RWPE2 (cell line): ENCODE measurements around the gene ACER2.

Source experiments
- ATAC-seq: fragments of 200-7000 bp; cut with Tn5 transposase; 3 replicates; pipeline ENCODE4 v1.9.1; 2021; ENCODE audit warnings: low read depth
- DNase-seq: peaks from one replicate; pipeline ENCODE4 v3.0.0-alpha.2; 2020; ENCODE audit warnings: low spot score
- H3K27ac ChIP-seq: fragments of 450-650 bp; 2 replicates; pipeline ENCODE4 v1.5.1; 2017; ENCODE audit warnings: mild to moderate bottlenecking; ENCODE audit not compliant: poor library complexity, severe bottlenecking
- H3K27me3 ChIP-seq: fragments of 250-450 bp; sonication (Bioruptor Pico); 2 replicates; pipeline ENCODE4 v1.5.1; 2021; ENCODE audit warnings: mild to moderate bottlenecking, moderate library complexity; ENCODE audit not compliant: insufficient read depth, poor library complexity, severe bottlenecking
- H3K36me3 ChIP-seq: fragments of 250-450 bp; sonication (Bioruptor Pico); 2 replicates; pipeline ENCODE4 v1.5.1; 2020; ENCODE audit warnings: low read depth, mild to moderate bottlenecking, moderate library complexity
- H3K4me1 ChIP-seq: fragments of 250-450 bp; sonication (Bioruptor Pico); 2 replicates; pipeline ENCODE4 v1.5.1; 2021; ENCODE audit warnings: mild to moderate bottlenecking, moderate library complexity; ENCODE audit not compliant: insufficient read depth, poor library complexity, severe bottlenecking
- H3K4me3 ChIP-seq: fragments of 250-450 bp; sonication (Bioruptor Pico); 2 replicates; pipeline ENCODE4 v1.5.1; 2021; ENCODE audit warnings: mild to moderate bottlenecking, moderate library complexity; ENCODE audit not compliant: severe bottlenecking
- H3K9me3 ChIP-seq: fragments of 250-450 bp; sonication (Bioruptor Pico); 2 replicates; pipeline ENCODE4 v1.5.1; 2021; ENCODE audit warnings: mild to moderate bottlenecking, moderate library complexity; ENCODE audit not compliant: severe bottlenecking
- TF ChIP-seq, protein P1 (sequence below): fragments of 450-650 bp; IDR thresholded peaks from one replicate; pipeline ENCODE4 v1.5.1; 2017; ENCODE audit warnings: mild to moderate bottlenecking, moderate library complexity; ENCODE audit not compliant: poor library complexity, severe bottlenecking

ACER2 gene

DNA sequence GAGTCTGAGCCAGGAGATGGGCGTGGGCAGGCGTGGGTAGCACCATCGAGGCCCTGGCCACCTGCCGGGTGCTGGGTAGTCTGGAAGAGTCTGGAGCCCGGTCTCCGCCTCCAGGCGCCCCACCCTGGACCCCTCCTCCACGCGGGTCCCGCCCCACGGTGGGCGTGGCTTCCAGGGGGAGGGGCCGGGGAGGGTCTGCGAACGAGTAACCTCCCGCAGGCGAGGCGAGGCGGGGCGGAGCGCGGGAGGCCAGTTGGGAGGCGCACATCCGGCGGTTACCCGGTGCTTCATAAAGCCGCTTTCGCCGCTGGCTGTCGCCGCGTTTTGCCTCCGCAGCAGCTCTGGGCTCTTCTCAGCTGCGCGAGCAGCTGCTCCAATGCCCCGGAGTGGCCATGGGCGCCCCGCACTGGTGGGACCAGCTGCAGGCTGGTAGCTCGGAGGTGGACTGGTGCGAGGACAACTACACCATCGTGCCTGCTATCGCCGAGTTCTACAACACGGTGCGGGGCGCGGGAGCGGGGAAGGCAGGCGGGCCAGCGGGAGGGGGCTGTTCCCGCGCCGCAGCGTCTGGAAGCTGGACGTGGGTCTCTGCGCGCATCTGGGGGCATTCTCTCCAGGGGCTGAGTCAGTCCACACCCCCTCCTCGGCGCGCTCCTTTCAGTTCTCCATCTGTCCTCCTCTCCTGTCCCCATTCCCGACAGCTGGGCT is at the start of gene ACER2:
TSS of gene ACER2 (plus strand) at position 317 of the 708 bp plus-strand sequence. CDS start at position 393, 76 bp downstream.
- peaks cover 16% of the 10 kb centered on the region for H3K4me1 ChIP-seq
- peak within 1 kb of the TSS; percentile 49 for H3K4me3 ChIP-seq
- DNase-seq = peak; percentile 90
- no peaks in the 10 kb centered on the region for H3K27me3 ChIP-seq
- TF ChIP-seq, protein P1, sequence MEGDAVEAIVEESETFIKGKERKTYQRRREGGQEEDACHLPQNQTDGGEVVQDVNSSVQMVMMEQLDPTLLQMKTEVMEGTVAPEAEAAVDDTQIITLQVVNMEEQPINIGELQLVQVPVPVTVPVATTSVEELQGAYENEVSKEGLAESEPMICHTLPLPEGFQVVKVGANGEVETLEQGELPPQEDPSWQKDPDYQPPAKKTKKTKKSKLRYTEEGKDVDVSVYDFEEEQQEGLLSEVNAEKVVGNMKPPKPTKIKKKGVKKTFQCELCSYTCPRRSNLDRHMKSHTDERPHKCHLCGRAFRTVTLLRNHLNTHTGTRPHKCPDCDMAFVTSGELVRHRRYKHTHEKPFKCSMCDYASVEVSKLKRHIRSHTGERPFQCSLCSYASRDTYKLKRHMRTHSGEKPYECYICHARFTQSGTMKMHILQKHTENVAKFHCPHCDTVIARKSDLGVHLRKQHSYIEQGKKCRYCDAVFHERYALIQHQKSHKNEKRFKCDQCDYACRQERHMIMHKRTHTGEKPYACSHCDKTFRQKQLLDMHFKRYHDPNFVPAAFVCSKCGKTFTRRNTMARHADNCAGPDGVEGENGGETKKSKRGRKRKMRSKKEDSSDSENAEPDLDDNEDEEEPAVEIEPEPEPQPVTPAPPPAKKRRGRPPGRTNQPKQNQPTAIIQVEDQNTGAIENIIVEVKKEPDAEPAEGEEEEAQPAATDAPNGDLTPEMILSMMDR = peak; percentile 8
- no peak within 1 kb of the TSS for H3K27ac ChIP-seq
- H3K36me3 ChIP-seq = no peaks in the 10 kb centered on the region
- peak; percentile 82 for ATAC-seq
- H3K9me3 ChIP-seq = no peaks in the 10 kb centered on the region

DNA sequence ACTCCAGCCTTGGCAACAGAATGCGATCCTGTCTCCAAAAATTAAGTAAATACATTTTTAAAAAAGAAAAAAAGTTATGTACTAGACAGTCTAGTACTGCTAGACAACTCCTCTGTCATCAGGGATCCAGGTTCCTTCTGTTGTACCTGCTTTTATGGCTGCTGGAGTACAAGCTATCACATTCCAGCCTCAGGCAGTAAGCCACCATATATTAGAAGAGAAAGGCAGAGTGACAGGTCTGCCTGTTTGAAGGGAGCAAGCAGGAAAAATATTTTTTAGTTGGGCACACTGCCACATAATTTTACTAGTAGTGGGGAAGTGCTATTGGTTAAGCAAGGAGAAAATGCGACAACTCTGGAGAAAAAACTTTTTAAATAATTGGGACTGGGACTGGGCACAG is 39.7 kb upstream of the ACER2 start:
- H3K36me3 ChIP-seq = peaks cover 42% of the 10 kb centered on the region
- H3K4me3 ChIP-seq = no peak overlapping the region
- no peaks in the 10 kb centered on the region for H3K27me3 ChIP-seq
- H3K27ac ChIP-seq = no peak overlapping the region
- H3K4me1 ChIP-seq = no peaks in the 10 kb centered on the region
- no peak for ATAC-seq
- no peak for DNase-seq
- no peaks in the 10 kb centered on the region for H3K9me3 ChIP-seq
- TF ChIP-seq, protein P1 = no peak

DNA sequence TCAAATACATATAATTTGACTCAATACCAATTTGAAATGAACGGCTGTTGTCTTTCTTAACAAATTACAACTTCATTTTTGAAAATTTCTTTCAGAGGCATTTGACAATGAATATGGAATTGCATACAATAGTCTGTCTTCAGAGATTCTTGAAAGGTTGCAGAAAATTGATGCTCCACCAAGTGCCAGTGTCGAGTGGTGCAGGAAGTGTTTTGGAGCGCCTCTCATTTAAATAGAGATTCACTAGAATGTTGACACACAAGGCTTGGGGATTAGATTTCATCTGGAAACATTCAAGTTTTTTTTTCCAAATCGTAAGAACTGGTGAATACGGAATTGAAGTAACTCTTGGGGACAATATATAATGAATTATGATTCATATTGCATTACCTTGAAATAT is 36.9 kb upstream of the ACER2 start:
- ATAC-seq (peak; percentile 52), DNase-seq (no peak)
- Histone ChIP-seq H3K4me3 (no peak overlapping the region), H3K9me3 (no peaks in the 10 kb centered on the region), H3K27ac (peak overlapping the region; percentile 2), H3K36me3 (peaks cover 65% of the 10 kb centered on the region), H3K27me3 (no peaks in the 10 kb centered on the region), H3K4me1 (no peaks in the 10 kb centered on the region)
- TF ChIP-seq, protein P1 = peak; percentile 11

DNA sequence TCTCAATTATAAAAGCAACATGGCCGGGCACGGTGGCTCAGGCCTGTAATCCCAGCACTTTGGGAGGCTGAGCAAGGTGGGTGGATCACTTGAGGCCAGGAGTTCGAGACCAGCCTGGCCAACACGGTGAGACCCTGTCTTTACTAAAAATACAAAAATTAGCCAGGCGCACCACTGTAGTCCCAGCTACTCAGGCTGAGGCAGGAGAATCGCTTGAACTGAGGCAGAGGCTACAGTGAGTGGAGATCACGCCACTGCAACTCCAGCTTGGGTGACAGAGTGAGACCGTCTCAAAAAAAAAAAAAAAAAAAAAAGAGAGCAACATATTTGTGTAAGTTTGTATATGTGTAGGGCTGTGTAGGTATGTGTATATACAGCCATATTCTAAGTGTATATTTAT is 36.2 kb upstream of the ACER2 start:
- DNase-seq (no peak), ATAC-seq (no peak)
- Histone ChIP-seq H3K36me3 (peaks cover 70% of the 10 kb centered on the region), H3K27me3 (no peaks in the 10 kb centered on the region), H3K9me3 (no peaks in the 10 kb centered on the region), H3K4me1 (peaks cover 4% of the 10 kb centered on the region), H3K4me3 (no peak overlapping the region), H3K27ac (peak overlapping the region; percentile 2)
- TF ChIP-seq, protein P1 = no peak

DNA sequence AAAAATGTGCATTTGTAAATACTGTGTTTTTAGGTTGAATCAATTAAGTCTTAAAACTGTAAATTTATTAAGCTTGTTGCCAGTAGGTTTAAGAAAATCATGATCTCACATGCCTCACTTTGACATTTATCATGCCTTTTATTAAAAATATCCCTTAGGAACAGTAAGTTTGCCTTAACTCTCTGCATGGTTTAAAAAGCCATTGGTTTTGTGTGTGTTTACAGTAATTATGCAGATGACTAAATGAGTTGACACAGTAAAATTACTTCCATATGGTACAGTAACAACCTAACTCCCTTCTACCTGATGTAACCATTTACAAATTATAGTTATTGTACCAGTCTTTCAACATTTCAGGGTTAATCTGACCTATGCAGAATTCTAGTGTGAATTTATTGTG is 35.3 kb upstream of the ACER2 start:
- no peak overlapping the region for H3K4me3 ChIP-seq
- H3K27me3 ChIP-seq = no peaks in the 10 kb centered on the region
- no peak for DNase-seq
- peaks cover 80% of the 10 kb centered on the region for H3K36me3 ChIP-seq
- H3K9me3 ChIP-seq = no peaks in the 10 kb centered on the region
- TF ChIP-seq, protein P1 = no peak
- ATAC-seq = no peak
- peaks cover 13% of the 10 kb centered on the region for H3K4me1 ChIP-seq
- H3K27ac ChIP-seq = peak overlapping the region; percentile 16
